GM12878 (cell line): ENCODE data around the gene DAZAP1. TPM values are rescaled to one million over a fixed set of nuclear protein-coding genes. Genes with fewer than 3 reads are reported as not detected.

ENCODE experiments used
- ATAC-seq: fragments of 200-7000 bp; cut with Tn5 transposase; 3 replicates; pipeline ENCODE4 v1.9.1; 2020; ENCODE audit warnings: mild to moderate bottlenecking, moderate library complexity
- BruUV-seq: library from RNA; stranded (reverse); fragments of 400-500 nt; replicated peaks from 2 replicates; lab custom pipeline; 2021; lab: Mats Ljungman, UMichigan
- CTCF ChIA-PET: fragments of 300-600 bp; sonication (Branson Sonifier 250); formaldehyde crosslinking; extraction: SDS; loops from one replicate; lab custom pipeline; 2021; ENCODE audit warnings: inconsistent platforms; lab: Yijun Ruan, JAX
- POLR2A ChIA-PET: fragments of 350-600 bp; formaldehyde crosslinking; extraction: SDS; loops from one replicate; lab custom pipeline; 2021; ENCODE audit warnings: inconsistent platforms; lab: Charles Lee
- RAD21 ChIA-PET: fragments of 300-600 bp; sonication (Branson Sonifier 250); formaldehyde crosslinking; loops from one replicate; lab custom pipeline; 2023; ENCODE audit warnings: antibody characterized with exemption; ENCODE audit not compliant: unreplicated experiment; lab: Charles Lee
- SMC1A ChIA-PET: fragments of 300-600 bp; sonication (Branson Sonifier 250); formaldehyde crosslinking; loops from one replicate; lab custom pipeline; 2023; ENCODE audit not compliant: unreplicated experiment, uncharacterized antibody; lab: Charles Lee
- DNase-seq: peaks from one replicate; pipeline ENCODE4 v3.0.0-alpha.2; 2011; ENCODE audit warnings: low read depth, low spot score
- FAIRE-seq: peaks from 3 replicates; lab custom pipeline; 2011; peaks lifted over from hg19 to GRCh38; lab: Jason Lieb, UNC
- H2AFZ ChIP-seq: 2 replicates; pipeline ENCODE4 v1.6.0; 2011; ENCODE audit warnings: low read depth, low read length, control low read depth; ENCODE audit not compliant: control insufficient read depth
- H3K27ac ChIP-seq: 2 replicates; pipeline ENCODE4 v1.5.1; 2011; ENCODE audit warnings: control low read depth; ENCODE audit not compliant: control insufficient read depth, insufficient read depth
- H3K27me3 ChIP-seq, 2 experiments: replicated peaks in 1 of 2; 2 replicates each; pipeline versions ENCODE4 v1.6.0 to v1.6.1; 2011; ENCODE audit warnings: low read length in 1 of 2; ENCODE audit not compliant: control insufficient read depth in 2 of 2, insufficient read depth in 2 of 2
- H3K36me3 ChIP-seq, 2 experiments: 2 replicates each; pipeline ENCODE4 v1.5.1; 2011; ENCODE audit warnings: low read length in 1 of 2; ENCODE audit not compliant: control insufficient read depth in 2 of 2, insufficient read depth in 2 of 2
- H3K4me1 ChIP-seq: 2 replicates; pipeline ENCODE4 v1.6.1; 2011; ENCODE audit warnings: mild to moderate bottlenecking, low read length, moderate library complexity, mixed read lengths; ENCODE audit not compliant: control insufficient read depth, insufficient read depth
- H3K4me2 ChIP-seq: 2 replicates; pipeline ENCODE4 v1.6.0; 2011; ENCODE audit warnings: control low read depth; ENCODE audit not compliant: control insufficient read depth, insufficient read depth
- H3K4me3 ChIP-seq: fragments of 200-600 bp; sonication (generic); 2 replicates; pipeline ENCODE4 v1.5.1; 2016
- H3K79me2 ChIP-seq: 2 replicates; pipeline ENCODE4 v1.6.0; 2011; ENCODE audit warnings: low read length; ENCODE audit not compliant: control insufficient read depth, insufficient read depth
- H3K9ac ChIP-seq: 2 replicates; pipeline ENCODE4 v1.8.0; 2011; ENCODE audit warnings: low read length, control low read depth, mixed read lengths; ENCODE audit not compliant: control insufficient read depth, insufficient read depth
- H3K9me3 ChIP-seq: replicated peaks from 3 replicates; pipeline ENCODE4 v1.5.1; 2011; ENCODE audit warnings: mild to moderate bottlenecking, low read length; ENCODE audit not compliant: control insufficient read depth, insufficient read depth
- H4K20me1 ChIP-seq: 2 replicates; pipeline ENCODE4 v1.6.0; 2011; ENCODE audit not compliant: control insufficient read depth, insufficient read depth
- CBX3 ChIP-seq: fragments of 200-600 bp; sonication (generic); IDR thresholded peaks from 2 replicates; pipeline ENCODE4 v1.6.1; 2016; ENCODE audit warnings: low read depth, borderline replicate concordance
- CREB1 ChIP-seq: IDR thresholded peaks from 2 replicates; pipeline ENCODE4 v1.6.1; 2012; ENCODE audit warnings: low read depth, mild to moderate bottlenecking, inconsistent platforms
- ELK1 ChIP-seq: IDR thresholded peaks from 2 replicates; pipeline ENCODE4 v1.6.1; 2012; ENCODE audit warnings: low read depth, low read length, improper control_type of control experiment
- HDGF ChIP-seq: fragments of 450-650 bp; IDR thresholded peaks from 2 replicates; pipeline ENCODE4 v1.6.1; 2016; ENCODE audit warnings: antibody characterized with exemption
- NFIC ChIP-seq: IDR thresholded peaks from 2 replicates; pipeline ENCODE4 v1.6.1; 2012; ENCODE audit warnings: low read depth, mild to moderate bottlenecking, inconsistent platforms, low read length, moderate library complexity
- NR2C2 ChIP-seq: IDR thresholded peaks from 2 replicates; pipeline ENCODE4 v1.6.1; 2011; ENCODE audit warnings: borderline replicate concordance, low read depth; ENCODE audit not compliant: control insufficient read depth, insufficient read length
- RAD21 ChIP-seq: IDR thresholded peaks from 2 replicates; pipeline ENCODE4 v1.6.1; 2011; ENCODE audit warnings: mild to moderate bottlenecking, low read depth, low read length, moderate library complexity; ENCODE audit not compliant: insufficient read depth
- RCOR1 ChIP-seq: conservative IDR thresholded peaks from 2 replicates; pipeline ENCODE4 v1.6.1; 2012; ENCODE audit warnings: low read depth, low read length, improper control_type of control experiment
- RELA ChIP-seq: fragments of 450-650 bp; IDR thresholded peaks from 2 replicates; pipeline ENCODE4 v1.8.0; 2014; ENCODE audit warnings: borderline replicate concordance; ENCODE audit not compliant: partially characterized antibody
- SIN3A ChIP-seq: IDR thresholded peaks from 2 replicates; pipeline ENCODE4 v1.6.1; 2012; ENCODE audit warnings: low read depth, low read length, improper control_type of control experiment
- SRF ChIP-seq, 2 experiments: IDR thresholded peaks; 2 replicates each; pipeline ENCODE4 v1.6.1; 2011; ENCODE audit warnings: low read depth in 2 of 2, low read length in 2 of 2, mild to moderate bottlenecking in 1 of 2, moderate library complexity in 1 of 2
- WGBS: methylation state at CpG from one replicate; pipeline ENCODE4 v1.1.6; 2016; ENCODE audit warnings: low lambda C conversion rate; ENCODE audit not compliant: insufficient replicate concordance, insufficient coverage; ENCODE audit errors: missing lambda C conversion rate; 5-methylcytosine and 5-hydroxymethylcytosine counted together
- in situ Hi-C: fragments of 300-500 bp; cut with MboI; formaldehyde crosslinking; loops from 9 replicates; pipeline ENCODE4 v1.14.3; 2018; ENCODE audit warnings: mixed read lengths
- intact Hi-C: fragments of 100-400 bp; cut with micrococcal nuclease; formaldehyde crosslinking; loops from one replicate; pipeline ENCODE4 v1.14.2; 2022; ENCODE audit not compliant: unreplicated experiment
- polyA plus RNA-seq, 11 experiments: library from polyadenylated mRNA; depleted of rRNA in 4 of 11; unstranded in 6 of 11; stranded (reverse) in 5 of 11; fragments of >200 nt; fragmentation: Nextera tagmentation in 4 of 11; fragmentation: Illumina TruSeq in 1 of 11; extraction: Ambion mirVana in 4 of 11; extraction: Trizol in 1 of 11; gene quantifications; 1 replicate in 1 of 11; 2 replicates in 10 of 11; pipeline versions ENCODE4 v1.2.1 to v1.2.3, GENCODE V29; 2011 to 2016; ENCODE audit warnings: inconsistent platforms in 2 of 11, missing spikeins in 2 of 11, low read depth in 1 of 11
- total RNA-seq, 4 experiments: library from RNA; depleted of rRNA in 3 of 4; stranded (reverse); fragments of >200 nt in 3 of 4; fragmentation: Illumina TruSeq in 1 of 4; extraction: Trizol in 1 of 4; gene quantifications; 2 replicates each; pipeline versions ENCODE4 v1.2.1 to v1.2.3, GENCODE V29; 2013 to 2021

The DAZAP1 gene
- total and polyA plus RNA-seq, 10 of the 15 experiments (the other 5 are each of a cell fraction or from before 2014, with no cell fraction given): 9.9 to 240 (median 92.3) TPM

- Histone ChIP-seq H3K36me3 (peaks cover 4% of the 10 kb centered on the region in 2 experiments; a peak in 2 of 4 replicates), H3K4me3 (no peak overlapping the region), H3K4me1 (peaks cover 19% of the 10 kb centered on the region), H3K27ac (no peak overlapping the region), H3K27me3 (no peaks in the 10 kb centered on the region), H3K9me3 (no peaks in the 10 kb centered on the region), H3K79me2 (no peaks in the 10 kb centered on the region), H4K20me1 (no peaks in the 10 kb centered on the region), H3K4me2 (no peak overlapping the region), H2AFZ (no peak overlapping the region)
- FAIRE-seq: no peak
- SMC1A ChIA-PET: interaction anchor here (0.8 kb wide), 1 partner anchor 87 kb away, joined by 4 read pairs; no protein-coding TSS in a partner anchor
- RAD21 ChIA-PET: no interaction called here
- POLR2A ChIA-PET: interaction anchor here (1.5 kb wide), 1 partner anchor 10 kb away, joined by 3 read pairs; no protein-coding TSS in a partner anchor
- ATAC-seq: no peak
- no peak for DNase-seq
- in situ Hi-C loops: no loop called here
- intact Hi-C loops: no loop called here
- BruUV-seq: no TSS peak
- WGBS: 95% methylated on average over 35 of the region's 35 CpGs
- CTCF ChIA-PET: interaction anchor here (0.6 kb wide), 1 partner anchor 88 kb away, joined by 3 read pairs; no protein-coding TSS in a partner anchor
- TF ChIP-seq NFIC: no peak
- no peak for TF ChIP-seq SIN3A
- TF ChIP-seq, all 136 proteins: peak for 0
- H3K9ac ChIP-seq: no peak overlapping the region
Observed at GRCh38 chr19:1366899-1367870, 40.2 kb upstream of the DAZAP1 start.

- H3K79me2 ChIP-seq: no peaks in the 10 kb centered on the region
- in situ Hi-C loops (no loop called here), intact Hi-C loops (no loop called here)
- no peaks in the 10 kb centered on the region for H3K9me3 ChIP-seq
- DNase-seq (no peak), FAIRE-seq (no peak), ATAC-seq (no peak)
- no peaks in the 10 kb centered on the region for H3K27me3 ChIP-seq
- no peaks in the 10 kb centered on the region for H3K4me1 ChIP-seq
- 97% methylated on average over 18 of the region's 18 CpGs for WGBS
- no peaks in the 10 kb centered on the region for H4K20me1 ChIP-seq
- BruUV-seq: no TSS peak
- CTCF ChIA-PET: interaction anchor here (1.0 kb wide), 2 partner anchors 53 to 90 kb away, joined by 3 read pairs; no protein-coding TSS in a partner anchor
- no peak overlapping the region for H3K4me2 ChIP-seq
- RAD21 ChIA-PET: no interaction called here
- no peak overlapping the region for H2AFZ ChIP-seq
- H3K9ac ChIP-seq: no peak overlapping the region
- peaks cover 4 to 8% of the 10 kb centered on the region in 2 experiments; a peak in 2 of 4 replicates for H3K36me3 ChIP-seq
- POLR2A ChIA-PET: no interaction called here
- no peak overlapping the region for H3K4me3 ChIP-seq
- H3K27ac ChIP-seq: no peak overlapping the region
- SMC1A ChIA-PET: interaction anchor here (1.2 kb wide), 1 partner anchor 52 kb away, joined by 5 read pairs; no protein-coding TSS in a partner anchor
- no peak for TF ChIP-seq SRF (IDR thresholded peaks at IDR 0.05; ENCODE audit: low read depth in 2 of 2, low read length in 2 of 2)
- no peak for TF ChIP-seq RCOR1
- no peak for TF ChIP-seq NFIC
- TF ChIP-seq HDGF: no peak
- TF ChIP-seq CBX3: no peak
- no peak for TF ChIP-seq RELA
- no peak for TF ChIP-seq ELK1
- TF ChIP-seq NR2C2: no peak
- TF ChIP-seq RAD21: no peak
- no peak for TF ChIP-seq CREB1
Observed at GRCh38 chr19:1369214-1369805, 38.1 kb upstream of the DAZAP1 start.
